K562 (cell line): Measurements from ENCODE around the gene KCNA2.

Source experiments
- BCLAF1 ChIP-seq, 2 experiments: fragments of 450-650 bp in 1 of 2; IDR thresholded peaks; 2 replicates each; pipeline ENCODE4 v1.6.1; 2011 to 2017; ENCODE audit warnings: low read depth in 2 of 2, antibody characterized with exemption in 1 of 2, borderline replicate concordance in 1 of 2, low read length in 1 of 2, mild to moderate bottlenecking in 1 of 2, mixed read lengths in 1 of 2; ENCODE audit not compliant: control insufficient read depth in 1 of 2
- CBX1 ChIP-seq: sonication (generic); IDR thresholded peaks from 2 replicates; pipeline ENCODE4 v1.6.1; 2016; ENCODE audit warnings: antibody characterized with exemption, low read depth, mild to moderate bottlenecking
- FOXK1 ChIP-seq: sonication (generic); formaldehyde crosslinking; IDR thresholded peaks from 2 replicates; pipeline ENCODE4 v1.8.0; 2022; ENCODE audit warnings: missing genetic modification reagents, mild to moderate bottlenecking, borderline replicate concordance
- SETDB1 ChIP-seq: IDR thresholded peaks from one replicate; pipeline ENCODE4 v1.6.1; 2012; ENCODE audit warnings: low read length, control low read depth, inconsistent platforms
- SRF ChIP-seq, 2 experiments: fragments of 250-450, 450-650 bp in 1 of 2; sonication (Bioruptor Pico) in 1 of 2; sonication (generic) in 1 of 2; formaldehyde crosslinking; IDR thresholded peaks; 2 replicates each; pipeline versions ENCODE4 v1.5.0 to v1.5.1; 2020 to 2022; ENCODE audit warnings: mild to moderate bottlenecking in 1 of 2, missing genetic modification reagents in 1 of 2
- ZNF184 ChIP-seq: sonication (generic); formaldehyde crosslinking; IDR thresholded peaks from 2 replicates; pipeline ENCODE4 v1.5.0; 2020; ENCODE audit warnings: missing genetic modification reagents
- ZNF324 ChIP-seq: fragments of 250-450 bp; sonication (Bioruptor Pico); IDR thresholded peaks from 2 replicates; pipeline ENCODE4 v1.4.0; 2020; ENCODE audit warnings: mild to moderate bottlenecking

GRCh38 chr1:110585481-110585880 is 20.7 kb downstream of the KCNA2 start:
- TF ChIP-seq SETDB1: no peak
- TF ChIP-seq CBX1: no peak
- TF ChIP-seq ZNF184: no peak
- no peak for TF ChIP-seq ZNF324
- TF ChIP-seq FOXK1 (CRISPR knock-in tag): no peak
- TF ChIP-seq SRF (CRISPR knock-in tag; IDR thresholded peaks at IDR 0.05): no peak
- TF ChIP-seq BCLAF1 (IDR thresholded peaks at IDR 0.05; ENCODE audit: borderline replicate concordance in 1 of 2, control insufficient read depth in 1 of 2, low read depth in 2 of 2, low read length in 1 of 2): no peak
